GM18951 (cell line): ENCODE results near the gene LRRC8D.
"Not testable (repeated sequence)": the region's sequence is repeated elsewhere in the genome, so short reads cannot be mapped to it uniquely, and the experiment has no call there.

Source experiments
- POLR2A ChIP-seq: IDR thresholded peaks from 4 replicates; pipeline ENCODE4 v1.6.1; 2011; ENCODE audit warnings: mild to moderate bottlenecking; ENCODE audit not compliant: insufficient read length, insufficient read depth; ENCODE audit errors: extremely low read depth
- in situ Hi-C: fragments of 300-500 bp; cut with MboI; formaldehyde crosslinking; loops from one replicate; pipeline ENCODE4 v1.12.0; 2022; ENCODE audit warnings: low sequenced_read_pairs, mixed read lengths, inconsistent platforms; ENCODE audit not compliant: unreplicated experiment

LRRC8D gene

DNA sequence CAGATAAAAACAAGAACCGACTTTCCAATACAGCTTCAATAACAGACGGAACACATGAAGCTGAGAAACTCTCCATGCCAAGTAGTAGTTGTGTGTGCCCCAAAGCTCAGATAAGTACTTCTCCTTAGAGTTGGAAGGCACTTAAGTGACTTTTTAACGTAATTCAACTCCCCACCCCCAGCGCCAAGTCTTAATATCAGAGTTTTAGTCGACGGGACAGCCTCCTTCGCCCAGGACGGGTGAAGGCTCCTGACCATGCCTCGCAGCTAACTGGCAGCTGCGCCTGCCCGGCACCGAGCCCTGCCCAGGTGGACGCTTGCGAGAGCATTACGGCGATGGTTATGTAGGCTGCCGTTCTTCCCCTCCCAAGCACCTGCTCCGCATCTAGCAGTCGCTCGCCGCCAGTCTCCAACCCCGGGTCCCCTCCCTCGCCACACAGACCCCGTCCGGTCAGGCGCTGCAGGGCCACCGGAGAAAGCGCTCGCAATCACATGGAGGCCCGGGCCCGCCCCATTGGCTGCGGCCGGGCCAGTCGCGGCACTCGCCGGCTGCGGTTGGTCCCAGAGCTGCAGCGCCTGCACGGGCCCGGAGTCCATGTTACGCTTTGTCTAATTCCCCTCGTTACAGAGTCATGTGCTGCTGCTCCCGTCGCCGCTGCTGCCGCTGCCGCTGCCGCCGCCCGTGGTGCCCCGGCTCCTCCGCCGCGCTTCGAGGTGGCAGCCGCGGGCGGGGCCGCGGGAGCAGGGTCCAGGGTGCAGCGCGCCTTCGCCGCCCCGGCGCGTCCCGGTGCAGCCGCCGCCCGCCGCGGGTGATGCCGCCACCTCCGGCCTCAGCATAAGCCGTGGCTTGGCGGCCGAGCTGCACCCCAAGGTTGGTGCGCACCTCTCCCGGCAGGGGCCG lies at the start of gene LRRC8D:
Gene LRRC8D, plus strand, starts transcription at position 611 of the 900 bp plus-strand sequence. CDS start 112,037 bp downstream, outside the sequence.
- TF ChIP-seq POLR2A = peak; percentile 69
- in situ Hi-C loops = no loop called here

DNA sequence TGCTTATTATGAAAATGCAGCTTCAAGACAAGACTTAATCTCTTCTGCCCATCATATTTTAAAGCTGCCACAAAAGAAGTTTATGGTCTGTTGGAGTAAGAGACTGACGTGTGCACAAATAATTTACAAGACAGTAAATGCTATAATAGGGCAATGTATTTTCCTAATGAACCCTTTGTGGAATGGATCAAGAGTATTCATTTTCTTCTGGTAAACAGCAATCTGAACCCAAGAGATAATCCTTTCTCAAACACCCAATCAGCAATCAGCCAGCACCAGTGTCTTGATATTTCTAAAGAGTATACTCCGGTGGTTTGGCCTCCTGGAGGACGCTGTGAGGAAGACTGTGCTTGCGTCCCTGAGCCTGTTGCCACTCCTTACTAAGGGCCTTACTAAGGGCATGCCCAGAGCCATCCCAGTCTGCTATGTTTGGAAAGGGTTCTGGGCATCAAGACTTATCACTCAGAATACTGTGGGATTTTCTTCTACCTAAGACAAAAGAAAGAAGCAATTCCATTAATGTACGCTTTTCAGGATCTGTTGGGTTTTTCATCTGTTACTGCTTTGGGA lies 48.8 kb upstream of the LRRC8D start:
- no peak for TF ChIP-seq POLR2A
- in situ Hi-C loops = loop anchor here (25.0 kb wide), 1 partner anchor 285 kb away; no protein-coding TSS in a partner anchor

DNA sequence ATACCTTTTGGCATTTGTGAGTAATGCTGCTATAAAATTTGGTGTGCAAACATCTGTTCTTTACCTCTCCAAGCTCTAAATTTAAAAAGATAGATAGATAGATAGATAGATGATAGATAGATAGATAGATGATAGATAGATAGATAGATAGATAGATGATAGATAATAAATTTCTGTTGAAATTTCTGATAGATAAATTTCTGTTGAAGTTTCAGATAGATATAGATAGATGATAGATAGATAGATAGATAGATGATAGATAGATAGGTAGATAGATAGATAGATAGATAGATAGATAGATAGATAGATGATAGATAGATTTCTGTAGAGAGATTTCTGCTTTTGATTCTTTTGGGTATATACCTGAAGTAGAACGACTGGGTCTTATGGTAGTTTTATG lies 44.7 kb upstream of the LRRC8D start:
- in situ Hi-C loops = not testable (repeated sequence)

DNA sequence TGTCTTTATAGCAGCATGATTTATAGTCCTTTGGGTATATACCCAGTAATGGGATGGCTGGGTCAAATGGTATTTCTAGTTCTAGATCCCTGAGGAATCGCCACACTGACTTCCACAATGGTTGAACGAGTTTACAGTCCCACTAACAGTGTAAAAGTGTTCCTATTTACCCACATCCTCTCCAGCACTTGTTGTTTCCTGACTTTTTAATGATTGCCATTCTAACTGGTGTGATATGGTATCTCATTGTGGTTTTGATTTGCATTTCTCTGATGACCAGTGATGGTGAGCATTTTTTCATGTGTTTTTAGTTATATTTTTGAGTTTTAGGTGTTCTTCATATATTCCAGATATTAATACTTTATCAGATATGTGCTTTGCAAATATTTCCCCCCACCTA lies 43.6 kb upstream of the LRRC8D start:
- in situ Hi-C loops = not testable (repeated sequence)

DNA sequence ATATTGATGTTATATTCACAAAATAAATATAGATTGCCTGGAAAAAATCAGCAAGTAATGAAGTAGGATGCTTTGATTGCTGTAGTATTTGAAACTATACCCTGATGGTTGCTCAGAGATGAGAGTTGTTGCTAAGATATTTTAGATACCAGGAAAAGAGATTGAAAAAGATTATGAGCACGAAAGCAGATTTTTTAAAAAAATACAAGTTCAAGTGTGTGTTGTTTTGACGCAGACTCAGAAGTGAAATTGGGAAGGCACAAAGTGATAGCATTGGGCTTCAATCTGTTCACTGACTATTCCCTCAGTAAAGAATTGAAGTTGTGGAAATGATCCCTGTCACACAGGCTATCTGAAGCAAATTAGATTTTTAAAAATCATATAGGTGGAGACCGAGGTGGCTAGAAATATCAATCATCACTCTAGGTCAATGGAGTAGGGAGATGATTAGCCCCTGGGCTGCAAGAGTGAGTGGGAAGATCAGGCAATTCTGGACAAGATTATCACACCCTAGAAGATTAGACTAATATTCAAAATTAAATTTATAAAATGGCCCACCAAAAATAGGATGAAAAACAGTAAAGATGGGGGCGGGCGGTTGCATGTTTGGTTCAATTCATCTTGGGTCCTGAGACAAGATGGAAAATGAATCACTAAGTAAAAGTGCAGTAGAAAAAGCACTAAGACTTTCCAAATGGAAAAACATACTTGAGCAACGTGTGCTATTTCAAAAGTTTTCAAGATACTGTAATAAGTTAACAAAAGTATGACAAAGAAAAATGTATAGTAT lies 41.5 kb upstream of the LRRC8D start:
- in situ Hi-C loops = no loop called here
- TF ChIP-seq POLR2A = no peak

DNA sequence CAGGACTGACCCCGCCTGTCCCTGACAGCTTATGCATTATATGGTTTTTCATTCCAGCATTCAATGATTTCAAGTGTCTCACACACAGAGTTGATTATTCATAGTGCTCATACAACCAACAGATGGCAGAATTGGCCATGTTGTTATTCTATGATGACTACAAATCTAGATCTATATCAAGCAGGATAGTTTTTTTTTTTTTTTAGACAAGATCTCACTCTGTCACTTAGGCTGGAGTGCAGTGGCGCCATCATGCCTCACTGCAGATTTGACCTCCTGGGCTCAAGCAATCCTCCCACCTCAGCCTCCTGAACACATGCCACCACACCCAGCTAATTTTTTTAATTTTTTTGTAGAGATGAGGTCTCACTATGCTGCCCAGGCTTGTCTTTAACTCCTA lies 40.1 kb upstream of the LRRC8D start:
- TF ChIP-seq POLR2A = no peak
- in situ Hi-C loops = no loop called here

DNA sequence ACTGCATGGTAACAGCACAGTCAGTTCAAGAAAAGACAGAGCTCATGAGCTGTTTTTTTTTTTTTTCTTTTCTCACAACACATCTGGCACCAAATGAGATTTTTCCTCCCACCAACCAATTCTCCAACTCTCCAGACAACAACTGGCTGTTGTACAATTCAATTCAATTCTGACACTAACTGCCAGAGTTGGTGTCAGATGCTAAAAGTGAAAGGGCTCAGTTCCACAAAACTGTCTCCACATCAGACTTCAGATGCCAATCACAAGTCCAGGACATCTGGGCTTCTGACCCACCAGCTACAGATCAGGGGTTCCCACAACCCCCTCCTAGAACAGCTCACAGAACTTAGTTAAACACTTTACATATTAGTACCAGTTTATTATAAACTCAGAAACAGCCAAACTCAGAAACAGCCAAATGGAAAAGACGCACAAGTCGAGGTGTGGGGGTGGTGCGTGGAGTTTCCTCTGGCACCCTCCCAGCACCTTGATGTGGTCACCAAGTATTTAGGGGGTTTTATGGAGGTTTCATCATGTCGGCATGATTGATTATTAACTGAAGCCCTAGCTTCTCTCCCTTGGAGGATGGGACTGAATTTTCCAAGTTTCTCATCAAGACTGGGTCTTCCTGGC lies 39.2 kb upstream of the LRRC8D start:
- no peak for TF ChIP-seq POLR2A
- in situ Hi-C loops = no loop called here

DNA sequence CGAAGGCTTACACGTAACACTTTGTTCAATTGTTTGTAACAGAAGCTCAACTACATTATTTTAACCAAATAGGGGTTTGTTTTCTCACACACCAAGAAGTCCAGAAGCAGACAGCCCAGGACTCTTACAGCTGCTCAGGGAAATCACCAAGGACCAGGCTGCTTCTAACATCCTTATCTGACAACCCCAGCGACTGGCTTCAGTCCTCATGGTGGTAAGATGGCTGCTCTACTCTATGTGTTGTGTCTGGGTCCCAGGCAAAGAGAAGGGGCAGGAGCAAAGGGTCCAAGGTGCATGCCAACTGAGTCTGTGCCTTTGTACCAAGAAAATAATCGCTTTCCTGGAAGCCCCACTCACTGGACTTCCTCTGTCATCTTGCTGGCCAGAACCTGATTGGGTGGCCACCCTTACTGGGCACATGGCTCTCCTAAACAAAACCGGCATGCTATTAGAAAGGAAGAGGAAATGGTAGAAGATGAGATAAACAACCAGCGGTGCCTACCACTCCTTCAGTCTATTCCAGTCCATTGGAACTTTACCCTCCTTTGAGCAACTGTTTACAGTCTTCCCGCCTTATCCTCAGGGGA lies 34.1 kb upstream of the LRRC8D start:
- in situ Hi-C loops = no loop called here

DNA sequence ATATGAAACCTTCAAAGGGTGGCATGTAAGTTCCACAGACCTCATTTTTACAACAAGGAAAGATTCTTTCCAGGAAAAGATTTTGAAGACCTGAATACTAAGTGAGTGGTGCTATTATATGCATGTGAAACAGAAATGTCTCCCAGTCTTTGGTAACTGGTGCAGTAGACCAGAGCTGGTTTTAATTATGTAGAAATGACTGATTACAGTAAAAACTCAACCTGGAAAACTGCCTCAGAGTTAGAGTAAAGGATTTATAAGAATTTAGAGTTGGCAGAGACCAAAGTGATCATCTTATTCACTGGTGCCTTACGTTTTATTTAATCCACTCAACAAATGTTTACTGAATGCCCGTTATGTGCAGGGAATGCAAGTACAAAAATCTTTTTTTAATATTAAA lies 30.2 kb upstream of the LRRC8D start:
- in situ Hi-C loops = no loop called here
- no peak for TF ChIP-seq POLR2A

More for the DNA sequence above, 34.1 kb upstream of the LRRC8D start:
- no peak for TF ChIP-seq POLR2A

DNA sequence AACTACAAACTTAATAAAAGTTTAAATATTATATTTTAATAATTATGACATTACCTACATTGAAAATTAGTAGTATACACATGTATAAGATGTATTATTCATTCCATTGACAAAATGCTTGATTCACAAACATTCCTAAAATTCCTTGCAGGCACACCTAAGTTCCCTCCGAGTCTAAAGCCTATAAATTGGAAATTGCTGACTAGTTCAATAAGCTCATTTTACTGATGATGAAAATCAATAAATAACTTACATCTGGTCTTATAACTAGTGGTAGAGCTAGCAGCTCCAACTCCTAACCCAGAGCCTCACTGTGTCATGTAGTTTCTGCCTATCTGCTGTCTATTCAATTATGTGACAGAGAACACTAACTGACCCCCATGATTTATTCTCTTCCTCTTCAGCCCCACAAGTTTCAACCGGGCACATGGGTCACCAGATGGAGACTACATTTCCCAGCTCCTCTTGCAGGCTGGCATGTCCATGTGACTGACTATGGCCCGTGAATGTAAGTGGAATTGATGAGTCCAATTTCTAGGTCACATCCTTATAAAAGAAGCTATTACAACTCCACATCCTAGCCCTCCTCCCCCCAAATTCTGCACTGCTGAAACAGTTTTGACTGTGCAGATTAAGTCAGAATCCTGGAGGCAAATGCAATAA lies 29.6 kb upstream of the LRRC8D start:
- TF ChIP-seq POLR2A = no peak
- in situ Hi-C loops = no loop called here

DNA sequence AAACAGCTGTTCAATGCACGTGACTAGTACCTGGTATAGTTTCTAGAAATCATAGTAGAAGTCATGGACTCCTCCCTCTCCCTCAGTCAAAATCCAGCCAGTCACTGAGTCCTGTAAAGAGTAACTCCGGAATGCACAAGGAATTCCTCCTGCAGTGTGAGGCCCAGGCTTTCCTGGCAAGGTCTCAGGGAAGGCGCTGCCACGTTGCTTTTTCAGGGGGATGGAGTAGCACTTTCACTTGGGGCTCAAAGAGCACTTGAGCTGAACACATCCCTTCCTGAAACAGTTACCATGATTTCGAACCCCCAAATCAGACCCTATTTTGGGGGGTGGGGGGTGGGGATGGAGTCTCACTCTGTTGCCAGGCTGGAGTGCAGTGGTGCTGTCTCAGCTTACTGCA lies 26.4 kb upstream of the LRRC8D start:
- no peak for TF ChIP-seq POLR2A
- in situ Hi-C loops = no loop called here

DNA sequence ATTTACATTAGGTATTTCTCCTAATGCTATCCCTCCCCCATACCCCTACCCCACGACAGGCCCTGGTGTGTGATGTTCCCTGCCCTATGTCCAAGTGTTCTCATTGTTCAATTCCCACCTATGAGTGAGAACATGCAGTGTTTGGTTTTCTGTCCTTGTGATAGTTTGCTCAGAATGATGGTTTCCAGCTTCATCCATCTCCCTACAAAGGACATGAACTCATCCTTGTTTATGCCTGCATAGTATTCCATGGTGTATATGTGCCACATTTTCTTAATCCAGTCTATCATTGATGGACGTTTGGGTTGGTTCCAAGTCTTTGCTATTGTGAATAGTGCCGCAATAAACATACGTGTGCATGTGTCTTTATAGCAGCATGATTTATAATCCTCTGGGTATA lies 25.3 kb upstream of the LRRC8D start:
- in situ Hi-C loops = not testable (repeated sequence)

DNA sequence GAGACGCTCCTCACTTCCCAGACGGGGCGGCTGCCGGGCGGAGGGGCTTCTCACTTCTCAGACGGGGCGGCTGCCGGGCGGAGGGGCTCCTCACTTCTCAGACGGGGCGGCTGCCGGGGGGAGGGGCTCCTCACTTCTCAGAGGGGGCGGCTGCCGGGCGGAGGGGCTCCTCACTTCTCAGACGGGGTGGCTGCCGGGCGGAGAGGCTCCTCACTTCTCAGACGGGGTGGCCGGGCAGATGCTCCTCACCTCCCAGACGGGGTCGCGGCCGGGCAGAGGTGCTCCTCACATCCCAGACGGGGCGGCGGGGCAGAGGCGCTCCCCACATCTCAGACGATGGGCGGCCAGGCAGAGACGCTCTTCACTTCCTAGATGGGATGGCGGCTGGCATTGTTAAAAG lies 23.0 kb upstream of the LRRC8D start:
- in situ Hi-C loops = not testable (repeated sequence)

DNA sequence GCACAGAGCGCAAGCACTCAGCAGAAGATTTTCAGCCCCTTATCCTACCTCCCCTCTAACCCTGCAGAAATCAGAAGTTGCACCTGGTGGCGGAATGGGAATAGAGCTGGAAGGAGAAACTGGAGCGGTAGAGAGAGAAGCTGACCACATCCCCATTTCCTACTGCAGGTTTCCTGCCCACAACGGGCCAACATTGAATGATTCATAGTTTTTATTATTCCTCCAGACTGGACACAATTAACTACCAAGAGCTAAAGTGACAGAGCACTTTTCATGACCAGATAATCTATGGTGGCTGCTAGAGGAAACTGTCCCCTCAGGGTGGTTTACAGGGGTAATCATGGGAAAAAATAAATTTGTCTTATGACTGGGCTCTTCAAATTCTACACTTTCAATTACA lies 21.3 kb upstream of the LRRC8D start:
- TF ChIP-seq POLR2A = no peak
- in situ Hi-C loops = no loop called here
